Measurements from ENCODE around the gene NR3C1. TPM values are rescaled to one million over a fixed set of nuclear protein-coding genes. Genes with fewer than 3 reads are reported as not detected.

The NR3C1 gene
- total RNA-seq = 10 to 100 TPM; 30.3 to 38.9 TPM

GRCh38 chr5:143403593-143404415, at the start of gene NR3C1:
Gene NR3C1 (minus strand): TSS chr5:143403686. CDS start chr5:143400839, 2,847 bp downstream.
- DNase-seq (ENCODE audit: low spot score) = peak; percentile 86
- H3K4me1 ChIP-seq = peaks cover 0 to 35% of the 10 kb centered on the region in 2 donors
- no peaks in the 10 kb centered on the region for H3K36me3 ChIP-seq
- peak within 1 kb of the TSS; percentile 78 to 82 for H3K4me3 ChIP-seq
- H3K27ac ChIP-seq = peak within 1 kb of the TSS; percentile 98 to 99
- H3K27me3 ChIP-seq = no peaks in the 10 kb centered on the region
- TF ChIP-seq, protein P1, sequence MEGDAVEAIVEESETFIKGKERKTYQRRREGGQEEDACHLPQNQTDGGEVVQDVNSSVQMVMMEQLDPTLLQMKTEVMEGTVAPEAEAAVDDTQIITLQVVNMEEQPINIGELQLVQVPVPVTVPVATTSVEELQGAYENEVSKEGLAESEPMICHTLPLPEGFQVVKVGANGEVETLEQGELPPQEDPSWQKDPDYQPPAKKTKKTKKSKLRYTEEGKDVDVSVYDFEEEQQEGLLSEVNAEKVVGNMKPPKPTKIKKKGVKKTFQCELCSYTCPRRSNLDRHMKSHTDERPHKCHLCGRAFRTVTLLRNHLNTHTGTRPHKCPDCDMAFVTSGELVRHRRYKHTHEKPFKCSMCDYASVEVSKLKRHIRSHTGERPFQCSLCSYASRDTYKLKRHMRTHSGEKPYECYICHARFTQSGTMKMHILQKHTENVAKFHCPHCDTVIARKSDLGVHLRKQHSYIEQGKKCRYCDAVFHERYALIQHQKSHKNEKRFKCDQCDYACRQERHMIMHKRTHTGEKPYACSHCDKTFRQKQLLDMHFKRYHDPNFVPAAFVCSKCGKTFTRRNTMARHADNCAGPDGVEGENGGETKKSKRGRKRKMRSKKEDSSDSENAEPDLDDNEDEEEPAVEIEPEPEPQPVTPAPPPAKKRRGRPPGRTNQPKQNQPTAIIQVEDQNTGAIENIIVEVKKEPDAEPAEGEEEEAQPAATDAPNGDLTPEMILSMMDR (IDR thresholded peaks at IDR 0.05) = peak; percentile 61
- H3K9me3 ChIP-seq = no peaks in the 10 kb centered on the region

DNA sequence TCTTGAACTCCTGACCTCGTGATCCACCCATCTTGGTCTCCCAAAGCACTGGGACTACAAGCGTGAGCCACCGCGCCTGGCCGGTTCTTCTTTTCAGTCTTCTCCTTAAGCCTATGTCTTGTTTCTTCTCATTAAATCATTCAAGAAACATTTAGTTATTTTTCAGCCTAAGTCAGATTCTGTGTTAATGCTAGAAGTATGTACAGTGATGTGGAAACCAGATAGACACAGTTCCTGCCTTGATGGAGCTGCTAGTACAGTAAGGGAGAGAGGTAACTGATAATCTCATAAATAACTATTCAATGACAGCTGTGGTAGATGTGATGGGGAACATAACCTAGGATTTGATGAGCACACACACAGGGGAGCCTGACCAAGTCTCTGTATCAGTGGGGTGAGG, 46.3 kb upstream of the NR3C1 start:
- H3K36me3 ChIP-seq = no peaks in the 10 kb centered on the region
- no peak overlapping the region for H3K4me3 ChIP-seq
- TF ChIP-seq, protein P1 (IDR thresholded peaks at IDR 0.05) = no peak
- H3K9me3 ChIP-seq = no peaks in the 10 kb centered on the region
- H3K27me3 ChIP-seq = no peaks in the 10 kb centered on the region
- H3K27ac ChIP-seq = no peak overlapping the region
- no peaks in the 10 kb centered on the region for H3K4me1 ChIP-seq
- no peak for DNase-seq (ENCODE audit: low spot score)

GRCh38 chr5:143448518-143448917, 45.0 kb upstream of the NR3C1 start:
- H3K27ac ChIP-seq = no peak overlapping the region
- TF ChIP-seq, protein P1 (IDR thresholded peaks at IDR 0.05) = no peak
- no peak for DNase-seq (ENCODE audit: low spot score)

GRCh38 chr5:143447983-143448382, 44.5 kb upstream of the NR3C1 start:
- no peak for DNase-seq (ENCODE audit: low spot score)
- H3K9me3 ChIP-seq = no peaks in the 10 kb centered on the region
- TF ChIP-seq, protein P1 (IDR thresholded peaks at IDR 0.05) = no peak
- no peak overlapping the region for H3K4me3 ChIP-seq
- H3K36me3 ChIP-seq = no peaks in the 10 kb centered on the region
- H3K27ac ChIP-seq = no peak overlapping the region
- H3K4me1 ChIP-seq = no peaks in the 10 kb centered on the region
- no peaks in the 10 kb centered on the region for H3K27me3 ChIP-seq

More at GRCh38 chr5:143448518-143448917, 45.0 kb upstream of the NR3C1 start:
- Histone ChIP-seq H3K36me3 (no peaks in the 10 kb centered on the region), H3K4me1 (no peaks in the 10 kb centered on the region), H3K9me3 (no peaks in the 10 kb centered on the region), H3K27me3 (no peaks in the 10 kb centered on the region), H3K4me3 (no peak overlapping the region)

- no peaks in the 10 kb centered on the region for H3K9me3 ChIP-seq
- TF ChIP-seq, protein P1 (IDR thresholded peaks at IDR 0.05) = no peak
- no peak for DNase-seq (ENCODE audit: low spot score)
- no peaks in the 10 kb centered on the region for H3K36me3 ChIP-seq
- no peaks in the 10 kb centered on the region for H3K27me3 ChIP-seq
- H3K4me3 ChIP-seq = no peak overlapping the region
- H3K4me1 ChIP-seq = no peaks in the 10 kb centered on the region
- no peak overlapping the region for H3K27ac ChIP-seq
Measured at GRCh38 chr5:143446535-143447226, 43.2 kb upstream of the NR3C1 start.
